ENCODE data around the gene CENPV. TPM values are rescaled to one million over a fixed set of nuclear protein-coding genes. Genes with fewer than 3 reads are reported as not detected.

The CENPV gene
- total RNA-seq, 1 experiment from 2014 or later = 46.7 TPM

- in situ Hi-C loops (cut with HindIII; ENCODE audit: low sequenced_read_pairs) = no loop called here
- no peak for DNase-seq (ENCODE audit: low spot score)
Observed at GRCh38 chr17:16364625-16365024, 11.4 kb upstream of the CENPV start.

- DNase-seq (ENCODE audit: low spot score) = peak; percentile 81
- in situ Hi-C loops (cut with HindIII; ENCODE audit: low sequenced_read_pairs) = no loop called here
Observed at GRCh38 chr17:16363749-16364536, 10.7 kb upstream of the CENPV start.

- DNase-seq (ENCODE audit: low spot score) = no peak
- in situ Hi-C loops (cut with HindIII; ENCODE audit: low sequenced_read_pairs) = no loop called here
Observed at GRCh38 chr17:16361874-16362273, 8.6 kb upstream of the CENPV start.

GRCh38 chr17:16358394-16358793 is 5.1 kb upstream of the CENPV start:
- in situ Hi-C loops (cut with HindIII; ENCODE audit: low sequenced_read_pairs) = no loop called here
- DNase-seq (ENCODE audit: low spot score) = no peak

GRCh38 chr17:16354585-16354984 is 1.3 kb upstream of the CENPV start:
- in situ Hi-C loops (cut with HindIII; ENCODE audit: low sequenced_read_pairs) = no loop called here
- no peak for DNase-seq (ENCODE audit: low spot score)

GRCh38 chr17:16352667-16353316 is 477 bp downstream of the CENPV start:
- in situ Hi-C loops (cut with HindIII; ENCODE audit: low sequenced_read_pairs) = no loop called here
- peak; percentile 57 for DNase-seq (ENCODE audit: low spot score)

- peak; percentile 66 for DNase-seq (ENCODE audit: low spot score)
- in situ Hi-C loops (cut with HindIII; ENCODE audit: low sequenced_read_pairs) = no loop called here
Observed at GRCh38 chr17:16352303-16352666, 984 bp downstream of the CENPV start.

- in situ Hi-C loops (cut with HindIII; ENCODE audit: low sequenced_read_pairs) = no loop called here
- peak; percentile 12 for DNase-seq (ENCODE audit: low spot score)
Observed at GRCh38 chr17:16351831-16352230, 1.4 kb downstream of the CENPV start.

- no peak for DNase-seq (ENCODE audit: low spot score)
- in situ Hi-C loops (cut with HindIII; ENCODE audit: low sequenced_read_pairs) = no loop called here
Observed at GRCh38 chr17:16349431-16349830, 3.8 kb downstream of the CENPV start.

- DNase-seq (ENCODE audit: low spot score) = no peak
- in situ Hi-C loops (cut with HindIII; ENCODE audit: low sequenced_read_pairs) = no loop called here
Observed at GRCh38 chr17:16348586-16348985, 4.7 kb downstream of the CENPV start.

- no peak for DNase-seq (ENCODE audit: low spot score)
- in situ Hi-C loops (cut with HindIII; ENCODE audit: low sequenced_read_pairs) = no loop called here
Observed at GRCh38 chr17:16346721-16347271, 6.5 kb downstream of the CENPV start.

- no peak for DNase-seq (ENCODE audit: low spot score)
- in situ Hi-C loops (cut with HindIII; ENCODE audit: low sequenced_read_pairs) = no loop called here
Observed at GRCh38 chr17:16345565-16345964, 7.7 kb downstream of the CENPV start.

GRCh38 chr17:16343569-16343968 is 9.7 kb downstream of the CENPV start:
- in situ Hi-C loops (cut with HindIII; ENCODE audit: low sequenced_read_pairs) = no loop called here

GRCh38 chr17:16342979-16343378 is 10.3 kb downstream of the CENPV start:
- in situ Hi-C loops (cut with HindIII; ENCODE audit: low sequenced_read_pairs) = no loop called here
- peak; percentile 87 for DNase-seq (ENCODE audit: low spot score)

More at GRCh38 chr17:16343569-16343968, 9.7 kb downstream of the CENPV start:
- no peak for DNase-seq (ENCODE audit: low spot score)

- DNase-seq (ENCODE audit: low spot score) = no peak
- in situ Hi-C loops (cut with HindIII; ENCODE audit: low sequenced_read_pairs) = no loop called here
Observed at GRCh38 chr17:16339959-16340358, 13.3 kb downstream of the CENPV start.

- in situ Hi-C loops (cut with HindIII; ENCODE audit: low sequenced_read_pairs) = no loop called here
Observed at GRCh38 chr17:16339402-16339801, 13.9 kb downstream of the CENPV start.

GRCh38 chr17:16338391-16338790 is 14.9 kb downstream of the CENPV start:
- DNase-seq (ENCODE audit: low spot score) = no peak
- in situ Hi-C loops (cut with HindIII; ENCODE audit: low sequenced_read_pairs) = no loop called here

More at GRCh38 chr17:16339402-16339801, 13.9 kb downstream of the CENPV start:
- DNase-seq (ENCODE audit: low spot score) = no peak

- in situ Hi-C loops (cut with HindIII; ENCODE audit: low sequenced_read_pairs) = no loop called here
- DNase-seq (ENCODE audit: low spot score) = no peak
Observed at GRCh38 chr17:16329519-16330271, 23.6 kb downstream of the CENPV start.

- DNase-seq (ENCODE audit: low spot score) = no peak
- in situ Hi-C loops (cut with HindIII; ENCODE audit: low sequenced_read_pairs) = no loop called here
Observed at GRCh38 chr17:16328997-16329396, 24.3 kb downstream of the CENPV start.

GRCh38 chr17:16327018-16327417 is 26.3 kb downstream of the CENPV start:
- in situ Hi-C loops (cut with HindIII; ENCODE audit: low sequenced_read_pairs) = no loop called here
- no peak for DNase-seq (ENCODE audit: low spot score)

Measured in G401 (cell line).